MCF 10A (cell line): Measurements from ENCODE around the gene TASL. TPM values are rescaled to one million over a fixed set of nuclear protein-coding genes. Genes with fewer than 3 reads are reported as not detected.

Experiments
- BruUV-seq: library from RNA; stranded (reverse); fragments of 400-500 nt; replicated peaks from 2 replicates; lab custom pipeline; 2021; lab: Mats Ljungman, UMichigan
- CTCF ChIA-PET: fragments of 300-600 bp; sonication (Branson Sonifier 250); formaldehyde crosslinking; extraction: SDS; loops from one replicate; lab custom pipeline; 2021; ENCODE audit warnings: antibody characterized with exemption, inconsistent platforms; lab: Yijun Ruan, JAX
- POLR2A ChIA-PET: fragments of 300-600, 350-650 bp; sonication (Branson Sonifier 250); formaldehyde crosslinking; extraction: SDS; loops from one replicate; lab custom pipeline; 2020; ENCODE audit warnings: antibody characterized with exemption, inconsistent platforms; lab: Yijun Ruan, JAX
- DNase-seq: peaks from one replicate; pipeline ENCODE4 v3.0.0-alpha.2; 2018; ENCODE audit not compliant: unreplicated experiment
- H3K27ac Mint-ChIP-seq: one replicate; pipeline ENCODE4 v1.8.0; 2022; ENCODE audit warnings: mild to moderate bottlenecking, low read depth, mixed read lengths; ENCODE audit not compliant: unreplicated experiment
- H3K27me3 Mint-ChIP-seq: one replicate; pipeline ENCODE4 v1.8.0; 2022; ENCODE audit warnings: mixed read lengths; ENCODE audit not compliant: insufficient read depth, unreplicated experiment
- H3K36me3 Mint-ChIP-seq: one replicate; pipeline ENCODE4 v1.8.0; 2022; ENCODE audit warnings: mild to moderate bottlenecking, moderate library complexity, mixed read lengths; ENCODE audit not compliant: insufficient read depth, unreplicated experiment
- H3K4me1 Mint-ChIP-seq: one replicate; pipeline ENCODE4 v1.8.0; 2022; ENCODE audit warnings: mixed read lengths; ENCODE audit not compliant: insufficient read depth, unreplicated experiment
- H3K4me3 Mint-ChIP-seq: one replicate; pipeline ENCODE4 v1.8.0; 2022; ENCODE audit warnings: mild to moderate bottlenecking, moderate library complexity, mixed read lengths; ENCODE audit not compliant: unreplicated experiment
- H3K9me3 Mint-ChIP-seq: one replicate; pipeline ENCODE4 v1.8.0; 2022; ENCODE audit warnings: mixed read lengths; ENCODE audit not compliant: unreplicated experiment
- intact Hi-C: fragments of 100-400 bp; cut with micrococcal nuclease; formaldehyde crosslinking; loops from 2 replicates; pipeline ENCODE4 v1.14.1; 2022
- total RNA-seq: library from RNA; stranded (reverse); gene quantifications from 2 replicates; pipeline ENCODE4 v1.2.3, GENCODE V29; 2022
- TF ChIP-seq, protein P1 (sequence below): fragments of 200-600 bp; IDR thresholded peaks from one replicate; pipeline ENCODE4 v1.8.0; 2022; ENCODE audit warnings: antibody characterized with exemption, mild to moderate bottlenecking; ENCODE audit not compliant: unreplicated experiment

The TASL gene
- total RNA-seq, 1 experiment from 2014 or later = not detected

DNA sequence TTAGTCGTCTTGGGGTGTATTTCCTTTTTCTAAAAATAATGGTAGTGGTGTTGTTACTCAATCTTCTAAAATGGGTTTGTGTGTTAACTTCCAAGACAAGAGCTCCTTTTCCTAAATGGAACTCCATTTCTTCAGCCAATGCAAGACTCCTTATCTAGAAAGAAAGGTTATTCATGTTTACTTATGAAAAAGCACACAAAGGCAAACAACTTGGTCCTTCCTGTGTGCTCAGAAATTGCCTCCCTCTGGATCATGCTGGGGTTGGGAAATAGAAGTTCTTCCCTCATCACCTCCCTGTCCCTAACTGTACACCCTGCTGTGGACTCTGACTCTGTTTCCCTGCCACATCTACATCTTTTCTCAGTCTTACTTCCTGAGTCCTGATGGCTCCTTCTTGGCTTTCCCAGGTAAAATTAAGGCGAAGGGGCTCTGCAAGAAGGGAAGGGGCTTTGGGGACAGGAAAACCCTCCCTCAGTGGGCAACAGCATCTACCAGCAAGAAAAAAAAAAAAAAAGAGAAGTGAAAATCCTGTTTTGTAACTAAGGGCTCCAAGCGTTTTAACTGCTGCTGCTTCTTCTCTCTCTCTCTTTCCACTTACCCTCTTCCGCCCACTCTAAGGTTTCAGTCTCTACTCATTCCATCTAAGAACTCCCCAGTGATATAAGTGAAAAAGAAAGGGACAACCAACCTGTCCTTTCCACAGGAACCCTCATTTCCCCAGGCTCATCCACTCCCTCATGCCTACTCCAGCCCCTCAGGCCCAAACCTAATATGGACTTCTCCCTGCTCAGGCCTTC, 19.8 kb upstream of the TASL start:
- CTCF ChIA-PET = no interaction called here
- Mint-ChIP-seq H3K4me1 (no peaks in the 10 kb centered on the region), H3K9me3 (no peaks in the 10 kb centered on the region), H3K4me3 (no peak overlapping the region), H3K27me3 (peaks cover 15% of the 10 kb centered on the region), H3K27ac (no peak overlapping the region), H3K36me3 (no peaks in the 10 kb centered on the region)
- intact Hi-C loops = no loop called here
- TF ChIP-seq, protein P1, sequence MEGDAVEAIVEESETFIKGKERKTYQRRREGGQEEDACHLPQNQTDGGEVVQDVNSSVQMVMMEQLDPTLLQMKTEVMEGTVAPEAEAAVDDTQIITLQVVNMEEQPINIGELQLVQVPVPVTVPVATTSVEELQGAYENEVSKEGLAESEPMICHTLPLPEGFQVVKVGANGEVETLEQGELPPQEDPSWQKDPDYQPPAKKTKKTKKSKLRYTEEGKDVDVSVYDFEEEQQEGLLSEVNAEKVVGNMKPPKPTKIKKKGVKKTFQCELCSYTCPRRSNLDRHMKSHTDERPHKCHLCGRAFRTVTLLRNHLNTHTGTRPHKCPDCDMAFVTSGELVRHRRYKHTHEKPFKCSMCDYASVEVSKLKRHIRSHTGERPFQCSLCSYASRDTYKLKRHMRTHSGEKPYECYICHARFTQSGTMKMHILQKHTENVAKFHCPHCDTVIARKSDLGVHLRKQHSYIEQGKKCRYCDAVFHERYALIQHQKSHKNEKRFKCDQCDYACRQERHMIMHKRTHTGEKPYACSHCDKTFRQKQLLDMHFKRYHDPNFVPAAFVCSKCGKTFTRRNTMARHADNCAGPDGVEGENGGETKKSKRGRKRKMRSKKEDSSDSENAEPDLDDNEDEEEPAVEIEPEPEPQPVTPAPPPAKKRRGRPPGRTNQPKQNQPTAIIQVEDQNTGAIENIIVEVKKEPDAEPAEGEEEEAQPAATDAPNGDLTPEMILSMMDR = no peak
- POLR2A ChIA-PET = no interaction called here
- DNase-seq = no peak
- BruUV-seq = no TSS peak

DNA sequence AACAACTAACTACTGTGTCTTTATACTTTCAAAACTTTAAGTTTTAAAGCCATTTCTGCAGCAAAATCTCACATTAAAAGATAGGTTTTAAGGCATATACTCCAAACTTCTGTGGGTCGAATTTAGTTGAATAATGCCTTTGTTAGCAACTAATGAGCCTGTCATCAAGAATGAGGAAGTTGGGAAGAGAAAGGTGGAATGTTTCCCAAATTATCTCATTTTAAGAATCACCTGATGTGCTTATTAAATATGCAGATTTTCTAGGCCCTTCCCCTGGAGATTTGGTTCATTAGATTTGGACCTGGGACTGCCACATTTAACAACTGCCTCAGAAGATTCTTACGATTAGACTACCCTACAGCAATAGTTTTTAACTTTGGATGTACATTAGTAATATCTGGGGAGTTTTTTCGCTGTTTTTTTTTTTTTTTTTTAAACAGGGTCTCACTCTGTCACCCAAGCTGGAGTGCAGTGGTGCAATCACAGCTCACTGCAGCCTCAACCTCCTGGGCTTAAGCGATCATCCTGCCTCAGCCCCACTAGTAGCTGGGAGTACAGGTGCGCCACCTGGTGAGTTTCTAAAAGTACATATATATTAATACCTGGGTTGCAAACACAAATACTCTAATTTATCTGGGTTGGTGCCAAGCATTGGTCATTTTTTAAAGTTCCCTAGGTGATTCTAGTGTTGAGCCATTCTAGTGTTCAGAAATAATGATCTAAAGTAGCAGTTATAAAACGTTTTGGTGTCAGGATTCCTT, 16.1 kb upstream of the TASL start:
- Mint-ChIP-seq H3K4me1 (no peaks in the 10 kb centered on the region), H3K9me3 (no peaks in the 10 kb centered on the region), H3K36me3 (no peaks in the 10 kb centered on the region), H3K27me3 (peaks cover 33% of the 10 kb centered on the region), H3K27ac (no peak overlapping the region), H3K4me3 (no peak overlapping the region)
- CTCF ChIA-PET = interaction anchor here (0.6 to 2.9 kb wide), 5 partner anchors 17 to 828 kb away, joined by 3 to 15 read pairs (median 3); no protein-coding TSS in a partner anchor
- no TSS peak for BruUV-seq
- peak; percentile 22 for DNase-seq
- TF ChIP-seq, protein P1 = no peak
- POLR2A ChIA-PET = no interaction called here
- intact Hi-C loops = no loop called here

DNA sequence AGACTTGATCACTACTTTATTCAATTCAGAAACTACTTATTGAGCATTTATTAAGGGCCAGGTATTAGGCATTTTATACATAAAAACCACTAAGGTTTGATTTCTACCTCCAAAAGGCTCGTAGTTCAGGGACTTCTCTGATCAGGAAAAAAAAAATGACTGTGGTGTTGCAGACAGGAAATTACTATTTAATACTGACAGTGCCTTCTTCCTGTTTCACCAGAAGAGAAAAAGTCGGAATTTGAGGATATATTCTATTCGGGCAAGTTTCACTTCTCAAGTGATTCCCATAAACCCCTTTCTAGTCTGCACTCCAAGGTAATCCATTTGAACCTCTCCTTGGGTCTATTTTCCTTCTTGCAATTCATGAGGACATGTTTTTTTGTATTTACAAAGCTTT, 15.3 kb upstream of the TASL start:
- peaks cover 34% of the 10 kb centered on the region for H3K27me3 Mint-ChIP-seq
- H3K36me3 Mint-ChIP-seq = no peaks in the 10 kb centered on the region
- POLR2A ChIA-PET = no interaction called here
- CTCF ChIA-PET = interaction anchor here (0.6 to 2.9 kb wide), 3 partner anchors 23 to 827 kb away, joined by 3 to 15 read pairs (median 4); no protein-coding TSS in a partner anchor
- no peak overlapping the region for H3K27ac Mint-ChIP-seq
- intact Hi-C loops = no loop called here
- H3K9me3 Mint-ChIP-seq = no peaks in the 10 kb centered on the region
- H3K4me1 Mint-ChIP-seq = no peaks in the 10 kb centered on the region
- BruUV-seq = no TSS peak
- no peak overlapping the region for H3K4me3 Mint-ChIP-seq
- DNase-seq = no peak
- TF ChIP-seq, protein P1 = no peak

DNA sequence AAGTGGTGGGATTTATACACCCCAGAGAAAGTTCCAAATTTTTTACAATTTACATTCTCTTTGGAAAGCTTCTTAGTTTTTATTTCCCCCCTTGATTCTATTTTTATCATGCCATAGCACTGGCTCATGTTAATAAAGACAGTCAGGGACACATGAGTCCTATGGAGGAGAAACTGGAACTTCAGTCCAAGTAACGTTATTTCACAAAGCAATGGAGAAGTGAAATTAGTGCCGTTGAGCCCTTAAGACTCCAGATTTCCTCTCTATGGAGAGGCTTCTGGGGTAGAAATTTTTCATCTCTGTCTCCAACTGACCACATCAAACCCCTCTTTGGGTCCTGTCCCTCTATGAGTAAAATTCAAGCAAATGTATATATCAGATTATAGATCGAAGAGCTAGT, 12.8 kb upstream of the TASL start:
- no peak overlapping the region for H3K4me3 Mint-ChIP-seq
- H3K9me3 Mint-ChIP-seq = no peaks in the 10 kb centered on the region
- no peak overlapping the region for H3K27ac Mint-ChIP-seq
- H3K36me3 Mint-ChIP-seq = no peaks in the 10 kb centered on the region
- DNase-seq = no peak
- H3K4me1 Mint-ChIP-seq = no peaks in the 10 kb centered on the region
- BruUV-seq = no TSS peak
- peaks cover 34% of the 10 kb centered on the region for H3K27me3 Mint-ChIP-seq
- ChIA-PET POLR2A (no interaction called here), CTCF (no interaction called here)
- intact Hi-C loops = no loop called here
- TF ChIP-seq, protein P1 = no peak
